ENCODE data around the gene VPS51.
"Not testable (repeated sequence)": the region's sequence is repeated elsewhere in the genome, so short reads cannot be mapped to it uniquely, and the experiment has no call there.

Gene VPS51

DNA sequence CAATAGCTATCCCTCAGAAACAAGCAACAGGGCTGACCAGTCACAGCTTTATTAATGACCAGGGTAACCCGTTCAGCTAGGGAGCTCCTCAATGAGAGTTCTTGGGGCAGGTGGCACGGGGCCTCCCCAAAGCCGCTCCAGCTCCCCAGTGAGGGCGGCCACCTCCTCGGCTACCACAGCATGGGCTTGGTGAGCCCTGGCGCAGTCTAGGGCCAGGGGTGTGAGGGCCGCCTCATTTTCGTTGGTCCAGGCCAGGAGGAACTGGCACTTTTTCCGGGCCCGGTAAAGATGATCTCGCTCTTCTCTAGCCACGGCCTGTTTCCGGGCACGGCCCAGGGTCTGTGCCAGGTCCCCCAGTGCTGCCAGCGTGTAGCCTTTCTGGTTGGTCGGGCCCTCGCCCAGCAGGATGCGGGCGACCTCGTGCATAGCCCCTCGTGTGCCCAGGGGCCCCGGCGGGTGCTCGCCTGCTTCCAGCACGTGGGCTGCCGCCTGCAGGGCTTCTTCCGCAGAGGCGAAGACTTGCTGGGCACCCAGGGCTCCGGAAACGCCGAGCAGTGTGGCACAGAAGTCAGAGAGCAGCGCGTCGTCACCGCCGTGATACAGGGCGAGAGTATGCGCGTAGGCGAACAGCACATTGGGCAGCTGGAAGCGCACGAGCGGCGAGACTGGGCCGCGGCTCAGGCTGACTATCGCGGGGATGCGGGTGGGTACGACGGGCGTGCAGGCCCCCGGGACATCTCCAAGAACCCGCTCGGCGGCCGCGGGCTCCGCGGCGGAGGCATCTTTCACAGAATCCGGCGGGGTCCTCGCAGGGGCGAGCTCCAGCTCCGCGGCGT is 20.6 kb downstream of the VPS51 start:
- H3K4me3 ChIP-seq (ENCODE audit: low read length), result peak overlapping the region; percentile 83
- TF ChIP-seq, protein P1, sequence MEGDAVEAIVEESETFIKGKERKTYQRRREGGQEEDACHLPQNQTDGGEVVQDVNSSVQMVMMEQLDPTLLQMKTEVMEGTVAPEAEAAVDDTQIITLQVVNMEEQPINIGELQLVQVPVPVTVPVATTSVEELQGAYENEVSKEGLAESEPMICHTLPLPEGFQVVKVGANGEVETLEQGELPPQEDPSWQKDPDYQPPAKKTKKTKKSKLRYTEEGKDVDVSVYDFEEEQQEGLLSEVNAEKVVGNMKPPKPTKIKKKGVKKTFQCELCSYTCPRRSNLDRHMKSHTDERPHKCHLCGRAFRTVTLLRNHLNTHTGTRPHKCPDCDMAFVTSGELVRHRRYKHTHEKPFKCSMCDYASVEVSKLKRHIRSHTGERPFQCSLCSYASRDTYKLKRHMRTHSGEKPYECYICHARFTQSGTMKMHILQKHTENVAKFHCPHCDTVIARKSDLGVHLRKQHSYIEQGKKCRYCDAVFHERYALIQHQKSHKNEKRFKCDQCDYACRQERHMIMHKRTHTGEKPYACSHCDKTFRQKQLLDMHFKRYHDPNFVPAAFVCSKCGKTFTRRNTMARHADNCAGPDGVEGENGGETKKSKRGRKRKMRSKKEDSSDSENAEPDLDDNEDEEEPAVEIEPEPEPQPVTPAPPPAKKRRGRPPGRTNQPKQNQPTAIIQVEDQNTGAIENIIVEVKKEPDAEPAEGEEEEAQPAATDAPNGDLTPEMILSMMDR (IDR thresholded peaks at IDR 0.05; ENCODE audit: low read length), result no peak
- TF ChIP-seq EZH2 (optimal IDR thresholded peaks at IDR 0.05; ENCODE audit: low read depth, low read length) (no peak), EZH2phosphoT487 (IDR thresholded peaks at IDR 0.05; ENCODE audit: low read length) (no peak)
- H3K27ac ChIP-seq (ENCODE audit: low read length), result peak overlapping the region; percentile 95
- DNase-seq, result peak; percentile 65
- peak overlapping the region; percentile 98 for H3K9ac ChIP-seq (ENCODE audit: low read length)
- H3F3A ChIP-seq (ENCODE audit: insufficient read depth, low read length), result peaks cover 41% of the 10 kb centered on the region
- H3K4me2 ChIP-seq (ENCODE audit: low read depth, low read length), result peak overlapping the region; percentile 94
- no peaks in the 10 kb centered on the region for H3K9me3 ChIP-seq (replicated peaks; ENCODE audit: insufficient read depth, low read length)
- peaks cover 32% of the 10 kb centered on the region for H3K4me1 ChIP-seq (ENCODE audit: low read length)
- no peaks in the 10 kb centered on the region for H3K9me2 ChIP-seq (replicated peaks; ENCODE audit: insufficient read depth, low read length)
- no peaks in the 10 kb centered on the region for H4K20me1 ChIP-seq (ENCODE audit: insufficient read depth, low read length)
- peak overlapping the region; percentile 20; the same call in 1 of the 2 replicates for H2AFZ ChIP-seq (ENCODE audit: low read length)
- H3K79me2 ChIP-seq (ENCODE audit: low read length), result peaks cover 42% of the 10 kb centered on the region
- H3K27me3 ChIP-seq (replicated peaks; ENCODE audit: insufficient read depth, low read length), result no peaks in the 10 kb centered on the region
- peaks cover 8% of the 10 kb centered on the region for H3K36me3 ChIP-seq (replicated peaks; ENCODE audit: insufficient read depth, low read length)

DNA sequence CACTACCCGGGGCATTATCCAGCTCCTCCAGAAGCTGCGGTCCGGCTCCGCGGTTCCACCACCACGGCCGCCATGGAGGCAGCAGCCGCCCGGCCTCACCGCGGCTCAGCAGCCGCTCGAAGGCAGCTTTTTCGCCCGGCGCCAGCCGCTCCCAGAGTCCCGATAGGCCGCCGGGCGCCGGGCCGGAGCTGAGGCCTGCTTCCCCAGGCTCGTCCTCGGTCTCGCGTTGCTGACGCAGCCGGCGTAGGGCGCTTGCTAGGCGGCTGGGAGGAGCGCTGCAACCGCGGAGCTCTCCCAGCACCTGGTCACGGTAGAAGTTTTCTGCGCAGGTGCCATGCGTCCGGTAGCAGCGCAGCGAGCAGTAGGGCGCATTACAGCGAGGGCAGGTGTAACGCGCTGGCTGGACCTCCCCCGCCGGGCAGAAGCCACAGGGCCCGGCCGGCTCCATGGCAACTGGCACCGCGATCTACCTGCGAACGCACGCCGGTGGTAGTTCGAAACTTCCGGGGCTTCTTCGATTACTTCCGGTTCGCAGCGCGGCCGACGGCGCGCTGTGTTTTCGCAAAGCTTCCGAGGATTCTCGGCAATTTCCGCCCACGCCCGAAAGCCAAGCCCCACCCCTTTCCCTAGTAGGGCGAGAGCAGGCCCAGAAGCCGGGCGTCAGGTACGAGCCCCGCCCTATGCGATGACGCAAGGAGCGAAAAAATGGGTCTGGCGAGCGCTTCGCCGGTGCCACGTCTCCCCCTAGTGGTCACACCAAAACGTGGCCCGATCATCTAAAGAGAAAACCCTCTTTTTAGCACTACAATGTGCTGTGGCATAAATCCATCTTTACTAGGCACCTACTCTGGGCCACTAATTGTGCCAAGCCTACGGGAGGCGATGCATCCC is 21.4 kb downstream of the VPS51 start, which contains the start of gene ZNHIT2:
Gene ZNHIT2, minus strand, starts transcription at position 496 of the 891 bp plus-strand sequence. Its CDS starts 48 bp downstream, at position 448.
- no peaks in the 10 kb centered on the region for H3K27me3 ChIP-seq (replicated peaks; ENCODE audit: insufficient read depth, low read length)
- peaks cover 49% of the 10 kb centered on the region for H3K79me2 ChIP-seq (ENCODE audit: low read length)
- peaks cover 8% of the 10 kb centered on the region for H3K36me3 ChIP-seq (replicated peaks; ENCODE audit: insufficient read depth, low read length)
- H3K9me2 ChIP-seq (replicated peaks; ENCODE audit: insufficient read depth, low read length), result no peaks in the 10 kb centered on the region
- H3K4me3 ChIP-seq (ENCODE audit: low read length), result peak within 1 kb of the TSS; percentile 83
- peak within 1 kb of the TSS; percentile 94 for H3K4me2 ChIP-seq (ENCODE audit: low read depth, low read length)
- TF ChIP-seq, protein P1 (IDR thresholded peaks at IDR 0.05; ENCODE audit: low read length), result peak; percentile 92
- no peak for TF ChIP-seq EZH2 (optimal IDR thresholded peaks at IDR 0.05; ENCODE audit: low read depth, low read length)
- no peaks in the 10 kb centered on the region for H4K20me1 ChIP-seq (ENCODE audit: insufficient read depth, low read length)
- peaks cover 32% of the 10 kb centered on the region for H3K4me1 ChIP-seq (ENCODE audit: low read length)
- H3K9me3 ChIP-seq (replicated peaks; ENCODE audit: insufficient read depth, low read length), result no peaks in the 10 kb centered on the region
- H3F3A ChIP-seq (ENCODE audit: insufficient read depth, low read length), result peaks cover 41% of the 10 kb centered on the region
- DNase-seq, result peak; percentile 100
- H3K9ac ChIP-seq (ENCODE audit: low read length), result peak within 1 kb of the TSS; percentile 98
- H3K27ac ChIP-seq (ENCODE audit: low read length), result peak within 1 kb of the TSS; percentile 95
- H2AFZ ChIP-seq (ENCODE audit: low read length), result peak within 1 kb of the TSS; percentile 20; the same call in 1 of the 2 replicates

DNA sequence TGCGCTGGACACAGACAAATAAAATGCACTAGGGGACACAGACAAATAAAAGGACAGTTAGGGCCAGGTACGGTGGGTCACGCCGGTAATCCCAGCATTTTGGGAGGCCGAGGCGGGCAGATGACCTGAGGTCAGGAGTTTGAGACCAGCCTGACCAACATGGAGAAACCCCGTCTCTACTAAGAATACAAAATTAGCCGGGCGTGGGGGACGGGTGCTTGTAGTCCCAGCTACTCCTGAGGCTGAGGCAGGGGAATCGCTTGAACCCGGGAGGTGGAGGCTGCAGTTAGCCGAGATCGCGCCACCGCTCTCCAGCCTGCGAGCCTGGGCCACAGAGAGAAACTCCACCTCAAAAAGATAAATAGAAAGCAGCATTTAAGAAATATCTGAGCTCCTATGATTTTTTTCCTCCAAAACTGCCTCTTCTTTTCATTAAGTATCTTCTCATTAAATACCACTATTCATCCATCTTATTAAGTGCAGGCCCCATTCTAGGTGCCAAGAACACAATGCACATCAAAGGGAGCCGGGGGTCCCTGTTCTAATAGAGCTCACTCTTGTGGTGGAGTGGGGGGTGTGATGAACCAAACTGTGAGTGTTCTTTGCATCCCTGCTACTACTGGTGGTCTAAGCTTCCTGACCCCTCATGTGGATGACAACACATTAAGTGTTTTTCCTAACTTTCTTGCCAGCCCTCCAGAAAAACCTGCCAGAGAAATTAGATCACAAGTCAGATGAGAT is 22.3 kb downstream of the VPS51 start:
- Histone ChIP-seq H3K27ac (ENCODE audit: low read length) (peak overlapping the region; percentile 10; the same call in 1 of the 2 replicates), H2AFZ (ENCODE audit: low read length) (no peak overlapping the region)

DNA sequence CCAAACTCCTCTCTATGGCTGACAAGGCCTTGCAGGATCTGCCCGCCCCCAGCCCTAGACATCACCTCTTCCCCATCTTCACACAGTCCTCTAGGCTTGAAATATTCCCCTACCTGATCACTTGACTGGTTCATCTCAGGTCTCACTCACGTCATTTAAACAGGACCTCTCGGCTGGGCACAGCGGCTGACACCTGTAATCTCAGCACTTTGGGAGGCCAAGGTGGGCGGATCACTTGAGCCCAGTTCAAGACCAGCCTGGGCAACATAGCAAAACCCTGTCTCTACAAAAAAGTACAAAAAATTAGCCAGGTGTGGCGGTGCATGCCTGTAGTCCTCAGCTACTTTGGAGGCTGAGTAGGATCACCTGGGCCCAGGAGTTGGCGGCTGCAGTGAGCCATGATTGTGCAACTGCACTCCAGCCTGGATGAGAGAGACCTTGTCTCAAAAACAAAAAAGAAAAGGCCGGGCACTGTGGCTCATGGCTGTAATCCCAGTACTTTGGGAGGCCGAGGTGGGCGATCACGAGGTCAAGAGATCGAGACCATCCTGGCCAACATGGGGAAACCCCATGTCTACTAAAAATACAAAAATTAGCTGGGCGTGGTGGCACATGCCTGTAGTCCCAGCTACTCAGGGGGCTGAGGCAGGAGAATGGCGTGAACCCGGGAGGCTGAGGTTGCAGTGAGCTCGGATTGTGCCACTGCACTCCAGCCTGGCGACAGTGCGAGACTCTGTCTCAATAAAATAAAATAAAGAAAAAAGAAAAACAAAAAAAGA is 23.1 kb downstream of the VPS51 start:
- H3K9ac ChIP-seq (ENCODE audit: low read length); H3K36me3 ChIP-seq (replicated peaks; ENCODE audit: insufficient read depth, low read length); DNase-seq; H3K4me2 ChIP-seq (ENCODE audit: low read depth, low read length); H3K9me2 ChIP-seq (replicated peaks; ENCODE audit: insufficient read depth, low read length); H3K9me3 ChIP-seq (replicated peaks; ENCODE audit: insufficient read depth, low read length); H3K4me3 ChIP-seq (ENCODE audit: low read length); H3K27me3 ChIP-seq (replicated peaks; ENCODE audit: insufficient read depth, low read length); H2AFZ ChIP-seq (ENCODE audit: low read length); H4K20me1 ChIP-seq (ENCODE audit: insufficient read depth, low read length): not testable (repeated sequence)
- Histone ChIP-seq H3F3A (ENCODE audit: insufficient read depth, low read length) (peaks cover 41% of the 10 kb centered on the region), H3K4me1 (ENCODE audit: low read length) (peaks cover 30% of the 10 kb centered on the region), H3K79me2 (ENCODE audit: low read length) (peaks cover 66% of the 10 kb centered on the region), H3K27ac (ENCODE audit: low read length) (peak overlapping the region; percentile 18; the same call in 1 of the 2 replicates)

More for the DNA sequence above, 22.3 kb downstream of the VPS51 start:
- Histone ChIP-seq H3K36me3 (replicated peaks; ENCODE audit: insufficient read depth, low read length) (peaks cover 8% of the 10 kb centered on the region), H3K79me2 (ENCODE audit: low read length) (peaks cover 58% of the 10 kb centered on the region), H3K4me2 (ENCODE audit: low read depth, low read length) (no peak overlapping the region), H3F3A (ENCODE audit: insufficient read depth, low read length) (peaks cover 41% of the 10 kb centered on the region), H3K9me2 (replicated peaks; ENCODE audit: insufficient read depth, low read length) (no peaks in the 10 kb centered on the region), H4K20me1 (ENCODE audit: insufficient read depth, low read length) (no peaks in the 10 kb centered on the region), H3K4me3 (ENCODE audit: low read length) (no peak overlapping the region), H3K4me1 (ENCODE audit: low read length) (peaks cover 31% of the 10 kb centered on the region), H3K27me3 (replicated peaks; ENCODE audit: insufficient read depth, low read length) (no peaks in the 10 kb centered on the region), H3K9ac (ENCODE audit: low read length) (no peak overlapping the region), H3K9me3 (replicated peaks; ENCODE audit: insufficient read depth, low read length) (no peaks in the 10 kb centered on the region)
- TF ChIP-seq EZH2 (optimal IDR thresholded peaks at IDR 0.05; ENCODE audit: low read depth, low read length) (no peak), EZH2phosphoT487 (IDR thresholded peaks at IDR 0.05; ENCODE audit: low read length) (no peak)
- TF ChIP-seq, protein P1 (IDR thresholded peaks at IDR 0.05; ENCODE audit: low read length), result no peak
- DNase-seq, result no peak

All from MM.1S (cell line).